ENCODE results near the gene SARS2.
"Not testable (repeated sequence)": the region's sequence is repeated elsewhere in the genome, so short reads cannot be mapped to it uniquely, and the experiment has no call there.

The SARS2 gene

GRCh38 chr19:38890686-38891085 is 39.9 kb downstream of the SARS2 start:
- Histone ChIP-seq H3K27ac (ENCODE audit: low read depth, low read length, poor library complexity, severe bottlenecking) (no peak overlapping the region), H3K79me2 (ENCODE audit: insufficient read depth, low read length) (no peaks in the 10 kb centered on the region), H2AFZ (ENCODE audit: low read length) (no peak overlapping the region), H3F3A (ENCODE audit: insufficient read depth, low read length) (no peaks in the 10 kb centered on the region), H3K36me3 (ENCODE audit: insufficient read depth, low read length) (peaks cover 7% of the 10 kb centered on the region; the same call in 1 of the 2 replicates), H3K4me2 (ENCODE audit: low read length) (no peak overlapping the region), H3K4me1 (ENCODE audit: insufficient read depth, low read length, severe bottlenecking) (no peaks in the 10 kb centered on the region), H3K9me3 (ENCODE audit: low read length) (no peaks in the 10 kb centered on the region), H3K4me3 (ENCODE audit: low read depth, low read length, poor library complexity, severe bottlenecking) (no peak overlapping the region), H3K27me3 (ENCODE audit: insufficient read depth, low read length) (no peaks in the 10 kb centered on the region), H3K9ac (ENCODE audit: low read length) (no peak overlapping the region), H3K9me2 (ENCODE audit: low read depth, low read length) (no peaks in the 10 kb centered on the region), H4K20me1 (ENCODE audit: insufficient read depth, low read length) (no peaks in the 10 kb centered on the region)
- no peak for TF ChIP-seq EZH2 (IDR thresholded peaks at IDR 0.05; ENCODE audit: borderline replicate concordance, low read length)
- TF ChIP-seq CTCF (IDR thresholded peaks at IDR 0.05; ENCODE audit: low read length), result no peak

GRCh38 chr19:38889803-38890202 is 40.8 kb downstream of the SARS2 start:
- Histone ChIP-seq H4K20me1 (ENCODE audit: insufficient read depth, low read length) (no peaks in the 10 kb centered on the region), H3K9ac (ENCODE audit: low read length) (no peak overlapping the region), H2AFZ (ENCODE audit: low read length) (no peak overlapping the region), H3K4me3 (ENCODE audit: low read depth, low read length, poor library complexity, severe bottlenecking) (no peak overlapping the region), H3K9me3 (ENCODE audit: low read length) (no peaks in the 10 kb centered on the region), H3K79me2 (ENCODE audit: insufficient read depth, low read length) (no peaks in the 10 kb centered on the region), H3K27ac (ENCODE audit: low read depth, low read length, poor library complexity, severe bottlenecking) (no peak overlapping the region), H3K36me3 (ENCODE audit: insufficient read depth, low read length) (peaks cover 7% of the 10 kb centered on the region; the same call in 1 of the 2 replicates), H3K4me1 (ENCODE audit: insufficient read depth, low read length, severe bottlenecking) (no peaks in the 10 kb centered on the region), H3K27me3 (ENCODE audit: insufficient read depth, low read length) (no peaks in the 10 kb centered on the region), H3F3A (ENCODE audit: insufficient read depth, low read length) (no peaks in the 10 kb centered on the region), H3K9me2 (ENCODE audit: low read depth, low read length) (no peaks in the 10 kb centered on the region), H3K4me2 (ENCODE audit: low read length) (no peak overlapping the region)
- no peak for TF ChIP-seq CTCF (IDR thresholded peaks at IDR 0.05; ENCODE audit: low read length)
- no peak for TF ChIP-seq EZH2 (IDR thresholded peaks at IDR 0.05; ENCODE audit: borderline replicate concordance, low read length)

- Histone ChIP-seq H3K9me3 (ENCODE audit: low read length) (no peaks in the 10 kb centered on the region), H3K4me1 (ENCODE audit: insufficient read depth, low read length, severe bottlenecking) (no peaks in the 10 kb centered on the region), H2AFZ (ENCODE audit: low read length) (no peak overlapping the region), H3K9me2 (ENCODE audit: low read depth, low read length) (no peaks in the 10 kb centered on the region), H3K27ac (ENCODE audit: low read depth, low read length, poor library complexity, severe bottlenecking) (no peak overlapping the region), H3K4me2 (ENCODE audit: low read length) (no peak overlapping the region), H3K4me3 (ENCODE audit: low read depth, low read length, poor library complexity, severe bottlenecking) (no peak overlapping the region), H4K20me1 (ENCODE audit: insufficient read depth, low read length) (no peaks in the 10 kb centered on the region), H3K27me3 (ENCODE audit: insufficient read depth, low read length) (no peaks in the 10 kb centered on the region), H3K9ac (ENCODE audit: low read length) (no peak overlapping the region), H3K36me3 (ENCODE audit: insufficient read depth, low read length) (peaks cover 7% of the 10 kb centered on the region; the same call in 1 of the 2 replicates), H3F3A (ENCODE audit: insufficient read depth, low read length) (no peaks in the 10 kb centered on the region), H3K79me2 (ENCODE audit: insufficient read depth, low read length) (no peaks in the 10 kb centered on the region)
- TF ChIP-seq EZH2 (IDR thresholded peaks at IDR 0.05; ENCODE audit: borderline replicate concordance, low read length) (no peak), CTCF (IDR thresholded peaks at IDR 0.05; ENCODE audit: low read length) (no peak)
Measured at GRCh38 chr19:38888876-38889275, 41.7 kb downstream of the SARS2 start.

GRCh38 chr19:38884691-38885090 is 45.9 kb downstream of the SARS2 start:
- not testable (repeated sequence) for H3K4me2 ChIP-seq (ENCODE audit: low read length); H4K20me1 ChIP-seq (ENCODE audit: insufficient read depth, low read length)

More at GRCh38 chr19:38884691-38885090, 45.9 kb downstream of the SARS2 start:
- not testable (repeated sequence) for H2AFZ ChIP-seq (ENCODE audit: low read length); H3K4me1 ChIP-seq (ENCODE audit: insufficient read depth, low read length, severe bottlenecking); H3K79me2 ChIP-seq (ENCODE audit: insufficient read depth, low read length); H3K27me3 ChIP-seq (ENCODE audit: insufficient read depth, low read length); H3K36me3 ChIP-seq (ENCODE audit: insufficient read depth, low read length); H3K9me3 ChIP-seq (ENCODE audit: low read length); H3K9me2 ChIP-seq (ENCODE audit: low read depth, low read length); H3K27ac ChIP-seq (ENCODE audit: low read depth, low read length, poor library complexity, severe bottlenecking); H3F3A ChIP-seq (ENCODE audit: insufficient read depth, low read length); H3K9ac ChIP-seq (ENCODE audit: low read length); H3K4me3 ChIP-seq (ENCODE audit: low read depth, low read length, poor library complexity, severe bottlenecking)

All from OCI-LY1 (cell line).